ENCODE measurements around the gene CFDP1.

GRCh38 chr16:75280331-75280804, 152.9 kb downstream of the CFDP1 start:
- TF ChIP-seq GATA2 (IDR thresholded peaks at IDR 0.05; ENCODE audit: low read depth, low read length) (peak; percentile 75), GATA3 (IDR thresholded peaks at IDR 0.05; ENCODE audit: low read depth, low read length) (no peak)
